ENCODE results near the gene CFDP1.

Gene CFDP1

GRCh38 chr16:75402821-75403475, 30.4 kb downstream of the CFDP1 start:
- no peak overlapping the region for H3K4me3 ChIP-seq (ENCODE audit: low read length)
- peak; percentile 61 for DNase-seq (ENCODE audit: low read depth)
- TF ChIP-seq CTCF (IDR thresholded peaks at IDR 0.05; ENCODE audit: insufficient read depth, low read depth, low read length, missing control alignments) = peak; percentile 61

GRCh38 chr16:75402159-75402820, 31.0 kb downstream of the CFDP1 start:
- no peak for TF ChIP-seq CTCF (IDR thresholded peaks at IDR 0.05; ENCODE audit: insufficient read depth, low read depth, low read length, missing control alignments)
- no peak overlapping the region for H3K4me3 ChIP-seq (ENCODE audit: low read length)
- peak; percentile 80 for DNase-seq (ENCODE audit: low read depth)

- no peak overlapping the region for H3K4me3 ChIP-seq (ENCODE audit: low read length)
- no peak for DNase-seq (ENCODE audit: low read depth)
- TF ChIP-seq CTCF (IDR thresholded peaks at IDR 0.05; ENCODE audit: insufficient read depth, low read depth, low read length, missing control alignments) = no peak
Measured at GRCh38 chr16:75401691-75402090, 31.6 kb downstream of the CFDP1 start.

GRCh38 chr16:75398333-75398732, 35.0 kb downstream of the CFDP1 start:
- no peak overlapping the region for H3K4me3 ChIP-seq (ENCODE audit: low read length)
- no peak for DNase-seq (ENCODE audit: low read depth)
- no peak for TF ChIP-seq CTCF (IDR thresholded peaks at IDR 0.05; ENCODE audit: insufficient read depth, low read depth, low read length, missing control alignments)

GRCh38 chr16:75394941-75395340, 38.4 kb downstream of the CFDP1 start:
- H3K4me3 ChIP-seq (ENCODE audit: low read length) = no peak overlapping the region
- DNase-seq (ENCODE audit: low read depth) = no peak
- TF ChIP-seq CTCF (IDR thresholded peaks at IDR 0.05; ENCODE audit: insufficient read depth, low read depth, low read length, missing control alignments) = no peak

GRCh38 chr16:75392906-75393305, 40.4 kb downstream of the CFDP1 start:
- no peak for TF ChIP-seq CTCF (IDR thresholded peaks at IDR 0.05; ENCODE audit: insufficient read depth, low read depth, low read length, missing control alignments)
- H3K4me3 ChIP-seq (ENCODE audit: low read length) = no peak overlapping the region

More at GRCh38 chr16:75392906-75393305, 40.4 kb downstream of the CFDP1 start:
- no peak for DNase-seq (ENCODE audit: low read depth)

Data from epithelial cell of esophagus (primary cell).